ENCODE measurements around the gene ZNF627.

DNA sequence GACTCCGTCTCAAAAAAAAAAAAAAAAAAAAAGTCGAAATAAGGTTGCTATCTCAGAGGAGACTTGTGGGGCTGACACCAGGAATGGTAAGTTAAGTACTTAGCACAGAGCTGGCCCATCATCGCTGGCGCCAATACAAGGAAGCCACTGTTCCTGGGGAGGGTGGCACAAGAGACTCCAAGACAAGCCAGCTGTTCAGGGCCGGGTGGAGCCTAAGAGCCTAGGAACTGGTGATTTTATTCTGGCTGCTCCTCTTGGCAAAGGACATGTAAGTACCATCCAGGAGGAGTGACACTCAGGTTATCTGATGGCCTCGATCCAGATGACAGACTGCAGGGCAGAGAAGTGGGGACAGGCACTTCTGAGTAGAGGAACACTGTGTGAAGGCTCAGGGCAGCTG is 42.0 kb upstream of the ZNF627 start:
- no peak for TF ChIP-seq EP300 (IDR thresholded peaks at IDR 0.05; ENCODE audit: low read depth)
- TF ChIP-seq CTCF (IDR thresholded peaks at IDR 0.05) = no peak
- TF ChIP-seq POLR2AphosphoS5 (IDR thresholded peaks at IDR 0.05) = no peak
- TF ChIP-seq POLR2A (IDR thresholded peaks at IDR 0.05) = no peak
